GM18909 (cell line): ENCODE data around the gene SURF4.

Experiments
- ATAC-seq: cut with Tn5 transposase; IDR thresholded peaks from one replicate; pipeline ENCODE4 v1.9.1; 2021; ENCODE audit warnings: mild to moderate bottlenecking; ENCODE audit not compliant: unreplicated experiment, poor library complexity

SURF4 gene

DNA sequence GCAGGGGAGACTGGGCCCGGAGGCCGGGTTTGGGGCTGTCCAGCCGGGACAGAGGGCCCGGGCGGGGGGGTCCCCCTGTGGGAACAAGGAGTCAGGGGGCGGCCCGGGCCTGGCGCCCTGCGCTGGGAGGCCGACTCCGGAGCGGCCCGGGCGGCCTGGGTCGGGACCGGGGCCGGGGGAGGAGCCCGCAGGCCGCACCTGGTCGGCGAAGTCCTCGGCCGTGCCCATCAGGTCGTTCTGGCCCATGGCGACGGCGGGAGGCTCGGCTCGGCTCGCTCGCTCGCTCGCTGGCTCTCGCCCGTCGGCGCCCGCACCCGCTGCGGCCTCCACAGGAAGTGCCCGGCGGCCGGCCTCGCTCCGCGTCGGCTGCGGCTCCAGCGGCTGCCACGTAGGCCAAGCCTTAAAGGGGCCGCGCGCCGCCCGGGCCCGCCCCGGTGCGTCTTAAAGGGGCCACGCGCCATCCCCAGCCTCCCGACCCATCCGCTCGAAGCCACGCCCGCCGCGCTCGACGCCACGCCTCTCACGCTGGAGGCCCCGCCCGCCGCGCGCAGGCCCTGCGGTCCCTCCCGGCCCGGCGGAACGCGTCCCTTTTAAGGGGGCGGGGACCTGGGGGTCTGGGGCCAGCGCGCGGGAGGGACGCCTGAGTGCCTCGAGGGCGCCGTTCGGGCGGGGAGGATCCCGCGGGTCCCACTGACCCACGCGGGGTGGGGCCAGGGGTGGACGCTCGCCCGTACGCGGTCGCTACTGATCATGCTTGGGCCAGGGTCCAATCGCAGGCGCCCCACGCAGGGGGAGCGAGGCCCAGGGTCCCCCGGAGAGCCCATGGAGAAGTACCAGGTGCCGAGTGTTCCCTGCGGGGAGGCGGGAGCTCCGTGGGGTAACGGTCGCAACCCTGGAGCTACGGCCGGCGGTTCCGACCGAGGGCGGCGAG is at the start of gene SURF4, which contains the start of gene STKLD1:
TSS of gene SURF4 (minus strand) at position 337 of the 931 bp plus-strand sequence. CDS start at position 246, 91 bp downstream.
TSS of gene STKLD1 (plus strand) at position 643 of the 931 bp plus-strand sequence. CDS start at position 751, 108 bp downstream.
- ATAC-seq = peak; percentile 90

DNA sequence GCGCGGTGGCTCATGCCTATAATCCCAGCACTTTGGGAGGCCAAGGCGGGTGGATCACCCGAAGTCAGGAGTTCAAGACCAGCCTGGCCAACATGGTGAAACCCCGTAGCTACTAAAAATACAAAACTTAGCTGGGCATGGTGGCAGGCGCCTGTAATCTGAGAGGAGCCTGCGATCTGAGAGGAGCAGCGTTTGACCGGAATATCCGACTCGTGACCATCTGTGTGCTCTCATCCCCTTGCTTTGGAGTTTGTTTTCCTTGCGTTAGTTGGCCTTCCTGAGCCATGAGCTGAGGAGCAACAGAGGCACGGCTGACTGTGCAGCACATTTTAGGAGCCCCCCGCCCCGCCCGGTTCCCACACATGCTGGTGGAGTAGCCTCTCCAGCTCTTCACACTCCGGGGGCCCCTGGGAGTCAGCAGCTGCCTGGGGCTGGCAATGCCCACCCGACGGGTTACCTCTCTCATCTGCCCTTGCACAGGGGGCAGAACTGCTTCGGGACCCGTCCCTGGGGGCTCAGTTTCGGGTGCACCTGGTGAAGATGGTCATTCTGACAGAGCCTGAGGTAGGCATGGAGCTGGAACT is 49.3 kb upstream of the SURF4 start:
- no peak for ATAC-seq

DNA sequence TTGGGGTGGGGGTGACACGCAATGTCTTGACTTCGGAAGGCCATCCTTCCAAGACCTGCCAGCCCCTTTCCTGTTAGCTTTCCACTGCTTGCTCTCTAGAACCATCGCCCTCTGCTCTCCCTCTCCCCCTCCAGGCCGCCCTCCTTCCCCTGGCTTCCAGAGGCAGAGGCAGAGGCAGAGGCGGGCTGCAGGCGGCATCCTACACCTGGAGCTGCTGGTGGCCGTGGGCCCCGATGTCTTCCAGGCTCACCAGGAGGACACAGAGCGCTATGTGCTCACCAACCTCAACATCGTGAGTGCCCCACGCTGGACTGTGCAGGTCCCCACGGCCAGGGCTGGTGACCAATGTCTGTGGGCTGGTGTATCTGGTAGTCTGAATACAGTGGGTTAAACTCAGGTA is 48.3 kb upstream of the SURF4 start:
- ATAC-seq = no peak

DNA sequence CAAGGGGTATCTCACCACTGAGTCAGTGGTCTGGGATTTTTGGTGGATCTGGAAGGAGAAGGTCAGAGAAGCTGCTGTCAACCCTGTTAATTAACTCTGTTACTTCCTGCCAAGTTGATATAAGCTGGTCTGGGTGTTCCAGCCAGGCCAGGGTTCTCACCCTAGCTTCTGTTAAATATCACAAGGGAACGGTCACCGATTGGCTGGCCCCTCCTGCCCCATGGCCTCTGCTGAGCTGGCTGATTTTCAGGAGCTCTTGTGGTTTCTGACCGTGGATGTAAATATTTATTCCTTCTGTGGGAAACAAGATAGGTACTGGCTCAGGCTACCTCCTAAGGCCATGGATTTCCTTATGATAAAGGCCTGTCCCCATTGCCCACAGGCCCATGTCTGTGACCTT is 47.4 kb upstream of the SURF4 start:
- no peak for ATAC-seq

DNA sequence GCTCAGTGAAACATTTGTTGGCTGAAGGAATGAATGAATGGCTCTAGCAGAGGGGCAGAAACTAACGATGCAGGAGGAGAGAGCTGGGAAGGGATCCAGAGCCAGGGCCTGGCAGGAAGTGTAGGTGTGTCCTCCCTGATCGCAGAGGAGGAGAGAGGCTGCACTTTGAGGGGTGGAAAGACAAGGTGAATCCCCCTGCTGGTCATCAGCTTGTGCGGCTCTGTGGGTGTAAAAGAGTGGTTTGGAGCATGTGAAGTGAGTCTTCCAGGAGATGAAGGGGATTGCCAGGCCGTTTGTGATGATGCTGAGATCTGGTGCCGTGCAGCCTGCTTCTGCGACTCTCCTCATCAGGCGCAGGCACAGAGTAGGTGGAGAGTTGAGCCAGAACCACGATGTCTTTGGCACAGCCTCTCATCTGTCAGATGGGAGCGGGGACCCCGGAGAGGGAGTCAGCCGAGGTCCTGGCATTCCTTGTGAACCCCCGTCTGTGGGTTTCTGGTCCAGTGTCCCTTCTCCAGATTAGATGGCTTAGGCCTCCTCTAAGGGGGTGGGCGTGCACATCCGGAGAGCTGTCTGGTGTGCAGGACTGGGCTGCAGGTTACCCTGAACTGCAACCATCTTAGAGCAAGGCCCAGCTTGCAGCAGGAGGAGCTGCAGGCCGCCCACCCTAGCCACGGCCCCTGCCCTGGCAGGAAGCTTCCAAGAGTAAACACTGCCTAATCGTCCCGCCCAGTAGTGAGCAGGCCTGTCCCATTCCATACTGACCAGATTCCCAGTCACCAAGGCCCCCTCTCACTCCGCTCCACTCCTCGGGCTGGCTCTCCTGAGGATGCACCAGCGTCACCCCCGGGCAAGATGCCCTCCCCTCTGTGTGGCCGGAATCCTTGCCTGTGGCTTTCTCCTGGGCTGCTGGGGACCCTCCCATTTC is 46.0 kb upstream of the SURF4 start, which contains the start of gene ADAMTS13:
TSS of gene ADAMTS13 (plus strand) at position 753 of the 928 bp plus-strand sequence. CDS start at position 830, 77 bp downstream.
- peak; percentile 39 for ATAC-seq

DNA sequence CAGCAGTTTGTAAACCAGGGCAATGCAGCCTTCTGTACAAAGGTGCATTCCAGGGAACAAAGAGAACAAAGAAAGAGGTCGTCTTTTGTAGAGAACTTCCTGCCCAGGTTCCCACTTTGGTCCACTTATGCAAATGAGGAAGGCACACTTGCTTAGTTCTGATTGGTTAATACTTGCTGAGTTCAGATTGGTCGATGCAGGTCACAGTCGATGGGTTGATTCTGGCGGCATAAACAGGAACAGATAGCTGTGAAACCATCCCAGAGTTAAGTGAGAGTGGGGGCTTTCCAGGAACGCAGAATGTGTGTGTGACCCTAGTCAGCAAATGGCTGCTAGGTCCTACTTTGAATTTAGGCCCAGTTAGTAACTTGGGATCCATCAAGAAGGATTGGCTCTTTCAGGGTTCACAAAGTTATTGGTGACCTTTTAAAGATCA is 44.5 kb upstream of the SURF4 start:
- no peak for ATAC-seq

DNA sequence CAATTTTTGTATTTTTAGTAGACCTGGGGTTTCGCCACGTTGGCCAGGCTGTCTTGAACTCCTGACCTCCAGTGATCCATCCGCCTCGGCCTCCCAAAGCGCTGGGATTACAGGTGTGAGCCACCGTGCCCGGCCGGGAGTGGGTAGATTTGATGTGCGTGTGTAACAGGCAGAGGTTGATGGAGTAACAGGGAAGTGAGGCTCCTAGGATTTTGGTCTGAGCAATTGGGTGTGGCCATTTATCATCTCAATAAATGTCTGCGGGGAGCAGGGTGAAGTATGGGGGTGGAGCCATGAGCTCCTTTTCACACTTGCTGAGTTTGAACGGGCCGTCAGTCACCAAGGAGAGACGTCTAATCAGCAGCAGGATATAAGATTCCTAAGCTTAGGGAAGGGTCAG is 43.1 kb upstream of the SURF4 start:
- ATAC-seq = no peak

DNA sequence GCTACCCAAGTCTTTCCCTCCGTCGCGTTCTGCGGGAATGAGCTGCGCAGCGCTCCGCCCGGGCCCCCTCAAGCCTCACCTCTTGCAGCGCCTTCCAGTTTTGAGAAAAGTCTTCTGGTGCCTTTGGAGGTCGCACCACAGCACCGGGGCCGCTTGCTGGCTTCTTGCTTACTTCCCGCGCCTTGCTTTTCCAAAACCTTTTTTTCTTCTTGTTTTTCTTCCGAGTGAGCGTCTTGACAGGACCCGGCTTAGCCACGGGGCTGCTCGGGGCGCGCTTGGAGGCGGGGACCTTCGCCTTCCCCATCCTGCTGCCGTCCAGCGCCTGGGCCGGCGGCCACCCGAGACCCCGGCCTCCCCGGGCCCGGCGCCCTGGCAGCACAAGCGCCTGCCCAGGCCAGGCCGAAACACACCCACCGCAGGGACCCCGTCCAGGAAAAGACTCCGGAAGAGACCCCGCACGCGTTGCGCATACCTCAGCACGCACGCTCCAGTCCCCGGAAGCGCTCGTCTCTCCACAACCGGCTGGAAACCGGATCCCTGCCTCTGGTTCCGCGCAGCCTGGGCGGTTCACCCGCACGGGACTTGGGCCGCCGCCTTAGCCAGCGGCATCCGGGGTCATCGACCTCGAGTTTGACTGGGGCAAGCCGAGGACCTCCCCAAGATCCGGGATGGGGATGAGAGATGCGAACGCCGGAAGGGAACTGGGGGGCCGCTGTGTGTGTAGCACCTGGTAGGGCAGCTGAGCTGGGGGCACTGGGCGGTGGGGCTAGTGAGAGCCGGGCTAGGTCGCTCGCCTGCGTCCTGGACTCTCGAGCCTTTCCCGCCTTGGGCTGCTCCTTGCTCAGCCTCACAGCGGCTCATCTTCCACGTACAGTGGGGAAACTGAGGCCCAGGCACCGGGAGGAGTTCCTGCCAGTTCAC is 41.9 kb upstream of the SURF4 start, which contains the start of gene REXO4:
TSS of gene REXO4 (minus strand) at position 470 of the 921 bp plus-strand sequence. CDS start at position 304, 166 bp downstream.
- peak; percentile 76 for ATAC-seq

DNA sequence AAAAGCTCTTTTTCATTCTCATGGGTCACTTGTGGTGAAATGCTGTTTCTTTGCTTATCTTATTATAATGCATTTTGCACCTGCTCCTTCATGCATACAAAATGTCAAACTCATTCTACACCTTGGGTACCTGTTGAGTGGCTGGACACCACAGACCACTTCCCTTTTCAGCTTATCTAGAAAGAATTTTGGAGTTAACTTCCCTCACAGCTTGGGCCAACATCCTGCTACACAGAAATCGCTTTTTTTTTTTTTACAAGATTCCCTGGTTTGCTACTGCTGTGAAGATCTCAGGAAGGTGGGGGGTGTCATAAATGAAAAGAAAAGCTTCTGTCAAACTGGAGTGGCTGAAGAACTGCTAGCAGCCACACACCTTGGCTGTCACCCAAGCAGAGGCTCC is 39.3 kb upstream of the SURF4 start:
- no peak for ATAC-seq

DNA sequence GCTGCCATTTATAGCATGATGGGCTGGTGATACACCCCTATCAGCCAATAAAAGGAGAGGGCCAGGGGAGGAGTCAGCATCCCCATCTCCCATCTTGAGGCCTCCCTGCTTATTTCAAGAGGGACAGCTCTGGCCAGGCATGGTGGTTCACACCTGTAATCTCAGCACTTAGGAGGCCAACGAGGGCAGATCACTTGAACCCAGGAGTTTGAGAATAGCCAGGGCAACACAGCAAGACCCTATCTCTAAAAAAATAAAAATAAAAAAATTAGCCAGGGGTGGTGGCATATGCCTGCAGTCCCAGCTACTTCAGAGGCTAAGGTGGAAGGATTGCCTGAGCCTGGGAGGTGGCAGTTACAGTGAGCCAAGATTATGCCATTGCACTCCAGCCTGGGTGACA is 32.2 kb upstream of the SURF4 start:
- no peak for ATAC-seq

DNA sequence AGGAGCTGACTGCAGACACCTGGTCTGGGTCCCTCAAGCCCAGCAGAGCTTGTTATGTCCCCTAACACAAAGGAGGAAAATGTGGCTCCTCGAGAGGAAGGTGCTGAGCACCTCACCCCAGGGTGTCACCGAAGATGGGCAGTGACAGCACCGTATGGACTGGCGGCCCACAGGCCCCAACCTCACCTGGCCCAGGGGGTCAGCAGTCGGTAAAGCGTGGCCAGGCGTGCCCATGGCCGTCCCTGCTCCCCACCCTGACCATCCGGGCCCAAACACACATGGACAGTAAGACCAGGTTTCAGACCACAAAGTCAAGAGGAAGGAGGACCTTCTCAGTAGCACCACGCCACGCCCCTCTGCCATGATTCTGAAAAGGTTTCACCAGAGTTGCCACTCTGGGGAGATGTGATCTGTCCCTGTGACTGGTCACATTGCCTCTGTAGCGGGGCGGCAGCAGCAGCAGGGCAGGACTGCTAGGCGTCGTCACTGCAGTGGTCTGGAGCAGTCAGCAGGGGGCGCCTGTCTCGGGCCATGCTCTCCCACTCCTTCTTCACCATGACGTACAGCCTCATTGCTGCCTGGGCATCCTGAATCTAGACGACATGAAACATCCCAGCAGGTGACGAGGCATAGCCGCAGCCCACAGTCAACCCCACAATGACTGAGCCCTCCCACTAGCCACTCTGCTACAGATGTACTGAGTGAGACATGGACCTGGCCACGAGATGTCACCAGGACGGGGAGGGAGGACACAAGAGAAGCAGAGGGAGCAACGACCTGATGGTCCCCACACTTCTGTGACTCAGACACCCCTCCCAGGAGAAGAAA is 30.8 kb upstream of the SURF4 start:
- ATAC-seq = peak; percentile 48

DNA sequence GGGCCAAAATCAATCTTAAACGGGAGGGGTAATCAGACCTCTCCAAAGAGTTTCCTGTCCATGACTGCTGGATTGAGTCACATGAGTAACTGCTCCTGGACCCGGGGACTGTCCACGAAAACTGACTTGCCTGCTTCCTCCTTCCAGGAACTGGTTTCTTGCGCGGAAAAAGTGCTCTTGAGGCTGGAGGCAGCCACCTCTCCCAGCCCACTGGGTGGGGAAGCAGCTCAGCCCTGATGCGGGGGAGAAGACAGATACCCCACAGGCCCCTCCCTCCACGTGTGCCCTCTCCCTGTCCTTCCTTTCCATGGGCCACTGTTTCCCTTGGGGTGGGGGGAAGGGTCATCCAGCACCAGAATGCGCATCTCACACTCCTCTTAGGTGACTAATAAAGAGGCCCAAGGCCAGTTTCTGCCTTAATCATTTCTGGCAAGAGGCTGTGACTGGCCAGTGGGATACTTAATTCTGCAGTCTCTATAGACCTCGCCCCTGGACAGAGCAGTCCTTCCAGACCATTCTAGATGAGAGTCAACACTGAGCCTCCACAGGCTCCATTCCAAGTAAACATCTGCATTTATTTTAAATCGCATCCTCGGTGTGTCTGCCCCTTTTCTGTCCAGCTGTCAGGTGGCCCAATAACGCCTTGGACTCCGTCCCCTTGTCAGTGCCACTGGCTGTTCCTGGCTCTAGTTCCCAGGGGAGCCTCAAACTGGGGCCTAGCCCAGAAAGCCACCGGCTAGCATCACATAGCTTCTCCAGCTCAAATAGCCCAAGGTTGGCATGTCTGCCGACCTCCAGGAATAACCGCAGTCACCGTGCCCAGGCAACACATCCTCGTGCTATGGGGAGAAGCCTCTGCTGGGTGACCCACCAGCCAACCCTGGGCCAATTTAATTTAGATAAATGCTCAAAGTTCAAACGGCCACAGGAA is 29.9 kb upstream of the SURF4 start:
- ATAC-seq = no peak

DNA sequence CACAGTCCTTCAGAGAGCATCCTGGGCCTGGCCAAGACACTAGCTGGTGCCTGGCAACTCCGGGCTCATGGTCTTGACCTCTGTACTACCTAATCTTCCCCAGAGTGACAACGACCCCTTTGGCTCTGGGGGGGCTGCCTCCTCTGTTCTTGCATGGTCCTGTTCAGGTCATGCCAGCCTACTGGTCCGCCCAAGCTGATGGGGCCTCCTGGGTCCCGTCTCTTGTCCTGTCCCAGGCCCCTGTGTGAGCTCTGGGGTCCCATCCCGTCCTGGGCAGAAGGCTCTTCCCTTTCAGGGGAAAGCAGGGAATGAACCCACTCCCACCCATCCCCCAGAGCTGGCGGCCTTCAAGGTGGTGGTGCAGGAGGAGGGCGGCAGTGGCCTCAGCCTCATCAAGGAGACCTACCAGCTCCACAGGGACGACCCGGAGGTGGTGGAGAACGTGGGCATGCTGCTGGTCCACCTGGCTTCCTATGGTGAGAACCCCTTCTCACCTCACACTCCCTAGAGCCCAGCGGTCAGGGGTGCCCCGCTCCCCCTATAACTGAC is 28.7 kb upstream of the SURF4 start:
- ATAC-seq = no peak

DNA sequence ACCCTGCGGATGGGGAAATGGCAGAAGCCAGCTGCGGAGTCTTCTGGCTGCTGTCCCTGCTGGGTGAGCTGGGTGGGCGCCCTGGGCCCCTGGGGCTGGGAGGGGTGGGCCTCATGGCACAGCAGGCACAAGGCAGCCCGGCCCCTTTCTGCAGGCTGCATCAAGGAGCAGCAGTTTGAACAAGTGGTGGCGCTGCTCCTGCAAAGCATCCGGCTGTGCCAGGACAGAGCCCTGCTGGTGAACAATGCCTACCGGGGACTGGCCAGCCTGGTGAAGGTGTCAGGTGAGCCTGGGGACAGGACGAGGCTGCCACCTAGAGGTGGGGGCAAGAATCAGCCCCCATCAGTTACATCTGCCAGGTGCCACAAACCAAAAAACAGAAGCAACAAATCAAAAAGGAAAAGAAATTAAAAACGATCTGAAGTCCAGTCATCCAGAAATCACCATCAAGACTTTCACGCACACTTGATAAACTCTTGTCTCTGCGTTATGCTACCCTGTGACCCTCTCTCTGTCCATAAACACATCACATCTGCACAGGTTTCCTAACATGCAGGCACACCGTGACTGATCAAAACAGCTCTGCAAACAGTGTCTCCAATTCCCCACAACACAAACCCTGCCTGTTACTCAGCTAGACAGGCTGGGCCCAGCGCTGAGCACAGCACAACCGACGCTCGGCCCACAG is 28.1 kb upstream of the SURF4 start:
- ATAC-seq = no peak

DNA sequence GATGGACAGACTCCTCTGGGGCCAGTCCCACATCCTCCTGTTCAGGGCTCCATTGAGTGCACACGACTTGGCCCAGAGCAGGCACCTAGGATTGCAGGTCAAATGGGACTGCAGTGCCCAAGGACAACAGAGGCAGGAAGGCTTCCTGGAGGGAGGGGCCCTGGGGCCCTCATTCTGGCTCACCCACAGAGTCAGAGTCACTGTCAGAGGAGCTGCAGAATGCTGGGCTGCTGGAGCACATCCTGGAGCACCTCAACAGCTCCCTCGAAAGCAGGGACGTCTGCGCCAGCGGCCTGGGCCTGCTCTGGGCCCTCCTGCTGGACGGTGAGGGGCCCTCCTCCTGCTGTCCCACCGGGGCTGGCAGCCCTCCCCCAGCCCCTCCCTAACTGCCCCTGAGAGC is 26.8 kb upstream of the SURF4 start:
- no peak for ATAC-seq

DNA sequence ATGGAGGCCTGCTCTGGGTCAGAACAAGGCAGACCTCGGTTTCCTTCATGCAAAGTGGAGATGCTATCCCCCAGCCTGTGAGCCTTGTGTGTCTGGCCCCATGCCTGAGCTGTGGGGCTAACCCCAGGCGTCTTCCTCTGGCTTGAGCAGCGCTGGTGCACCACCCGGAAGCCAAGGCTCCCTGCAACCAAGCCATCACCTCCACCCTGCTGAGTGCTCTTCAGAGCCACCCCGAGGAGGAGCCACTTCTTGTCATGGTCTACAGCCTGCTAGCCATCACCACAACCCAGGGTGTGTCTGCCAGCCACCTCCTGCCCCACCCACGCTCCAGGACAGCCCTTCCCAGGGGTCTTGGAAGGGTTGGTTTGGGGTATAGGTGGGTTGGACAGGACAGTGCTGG is 25.7 kb upstream of the SURF4 start:
- no peak for ATAC-seq
